Nephron (organoid): ENCODE data around the gene SF3A2.

Source experiments
- H3K27ac Mint-ChIP-seq, 3 experiments: 2 replicates each; pipeline ENCODE4 v1.8.0; 2020; ENCODE audit warnings: mixed read lengths in 3 of 3, mild to moderate bottlenecking in 2 of 3, moderate library complexity in 1 of 3
- H3K27me3 Mint-ChIP-seq: 2 replicates; pipeline ENCODE4 v1.8.0; 2021; ENCODE audit warnings: low read depth, mild to moderate bottlenecking, moderate library complexity, mixed read lengths
- H3K36me3 Mint-ChIP-seq: 2 replicates; pipeline ENCODE4 v1.8.0; 2020; ENCODE audit warnings: low read depth, mixed read lengths
- H3K4me1 Mint-ChIP-seq: 2 replicates; pipeline ENCODE4 v1.8.0; 2020; ENCODE audit warnings: mixed read lengths
- H3K4me3 Mint-ChIP-seq, 3 experiments: 2 replicates each; pipeline ENCODE4 v1.8.0; 2020; ENCODE audit warnings: mild to moderate bottlenecking in 3 of 3, mixed read lengths in 3 of 3, moderate library complexity in 2 of 3
- H3K9me3 Mint-ChIP-seq: 2 replicates; pipeline ENCODE4 v1.8.0; 2020; ENCODE audit warnings: mixed read lengths
- TF ChIP-seq, protein P1 (sequence below), 3 experiments: fragments of 200-600 bp; sonication (generic); IDR thresholded peaks; one replicate each; pipeline ENCODE4 v1.5.0; 2021; ENCODE audit warnings: antibody characterized with exemption in 3 of 3; ENCODE audit not compliant: unreplicated experiment in 3 of 3

The SF3A2 gene

GRCh38 chr19:2288338-2288817 lies 51.8 kb downstream of the SF3A2 start:
- H3K36me3 Mint-ChIP-seq: no peaks in the 10 kb centered on the region
- TF ChIP-seq, protein P1, sequence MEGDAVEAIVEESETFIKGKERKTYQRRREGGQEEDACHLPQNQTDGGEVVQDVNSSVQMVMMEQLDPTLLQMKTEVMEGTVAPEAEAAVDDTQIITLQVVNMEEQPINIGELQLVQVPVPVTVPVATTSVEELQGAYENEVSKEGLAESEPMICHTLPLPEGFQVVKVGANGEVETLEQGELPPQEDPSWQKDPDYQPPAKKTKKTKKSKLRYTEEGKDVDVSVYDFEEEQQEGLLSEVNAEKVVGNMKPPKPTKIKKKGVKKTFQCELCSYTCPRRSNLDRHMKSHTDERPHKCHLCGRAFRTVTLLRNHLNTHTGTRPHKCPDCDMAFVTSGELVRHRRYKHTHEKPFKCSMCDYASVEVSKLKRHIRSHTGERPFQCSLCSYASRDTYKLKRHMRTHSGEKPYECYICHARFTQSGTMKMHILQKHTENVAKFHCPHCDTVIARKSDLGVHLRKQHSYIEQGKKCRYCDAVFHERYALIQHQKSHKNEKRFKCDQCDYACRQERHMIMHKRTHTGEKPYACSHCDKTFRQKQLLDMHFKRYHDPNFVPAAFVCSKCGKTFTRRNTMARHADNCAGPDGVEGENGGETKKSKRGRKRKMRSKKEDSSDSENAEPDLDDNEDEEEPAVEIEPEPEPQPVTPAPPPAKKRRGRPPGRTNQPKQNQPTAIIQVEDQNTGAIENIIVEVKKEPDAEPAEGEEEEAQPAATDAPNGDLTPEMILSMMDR (IDR thresholded peaks at IDR 0.05; ENCODE audit: unreplicated experiment in 3 of 3): no peak
- peaks cover 5% of the 10 kb centered on the region for H3K4me1 Mint-ChIP-seq
- H3K27ac Mint-ChIP-seq: no peak overlapping the region
- no peaks in the 10 kb centered on the region for H3K9me3 Mint-ChIP-seq
- peaks cover 85% of the 10 kb centered on the region for H3K27me3 Mint-ChIP-seq
- H3K4me3 Mint-ChIP-seq: peak overlapping the region in 2 of 3 experiments; percentile 26 to 69

- H3K27ac Mint-ChIP-seq: no peak overlapping the region
- peak overlapping the region; percentile 14 to 69 (median 26) for H3K4me3 Mint-ChIP-seq
- TF ChIP-seq, protein P1 (IDR thresholded peaks at IDR 0.05; ENCODE audit: unreplicated experiment in 3 of 3): no peak
- H3K36me3 Mint-ChIP-seq: no peaks in the 10 kb centered on the region
- no peaks in the 10 kb centered on the region for H3K9me3 Mint-ChIP-seq
- H3K4me1 Mint-ChIP-seq: peaks cover 9% of the 10 kb centered on the region
- peaks cover 88% of the 10 kb centered on the region for H3K27me3 Mint-ChIP-seq
These were observed 52.4 kb downstream of the SF3A2 start for GRCh38 chr19:2288818-2289713.

DNA sequence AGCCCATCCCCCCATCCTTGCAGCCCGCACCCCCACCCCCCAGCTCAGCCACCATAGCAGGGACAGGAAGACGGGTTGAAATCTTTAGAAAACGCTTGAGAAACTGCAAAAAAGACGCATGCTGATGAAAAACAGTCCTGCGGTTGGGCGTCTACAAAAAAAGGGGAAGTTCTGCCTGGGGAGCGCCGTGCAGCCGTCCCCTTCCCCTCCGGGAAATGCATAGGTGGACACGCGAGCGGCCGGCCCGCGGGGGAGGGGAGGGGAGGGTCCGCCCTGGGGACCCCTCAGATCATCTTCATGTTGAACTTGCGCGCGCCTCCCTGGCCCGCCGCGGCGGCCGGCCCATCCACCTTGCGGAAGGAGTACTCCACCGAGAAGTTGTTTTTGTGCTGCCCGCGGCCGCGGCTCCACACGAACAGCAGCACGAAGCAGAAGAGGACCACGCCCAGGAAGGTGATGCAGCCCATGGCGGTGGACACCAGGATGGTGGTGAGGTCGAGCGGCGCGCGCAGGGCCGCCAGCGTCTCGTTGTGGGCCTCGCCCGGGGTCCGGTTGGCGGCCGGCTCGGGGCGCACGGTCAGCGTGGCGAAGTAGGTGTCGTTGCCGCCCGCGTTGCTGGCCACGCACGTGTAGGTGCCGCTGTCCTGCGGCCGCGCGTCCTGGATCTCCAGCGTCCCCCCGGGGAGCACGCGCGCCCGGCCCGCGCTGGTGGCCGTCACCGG lies 53.3 kb downstream of the SF3A2 start:
- Mint-ChIP-seq H3K36me3 (no peaks in the 10 kb centered on the region), H3K9me3 (no peaks in the 10 kb centered on the region), H3K4me3 (peak overlapping the region in 2 of 3 experiments; percentile 68 to 72), H3K27ac (no peak overlapping the region), H3K27me3 (peaks cover 96% of the 10 kb centered on the region), H3K4me1 (peaks cover 12% of the 10 kb centered on the region)
- TF ChIP-seq, protein P1 (IDR thresholded peaks at IDR 0.05; ENCODE audit: unreplicated experiment in 3 of 3): no peak

GRCh38 chr19:2290441-2291184 lies 54.0 kb downstream of the SF3A2 start:
- H3K9me3 Mint-ChIP-seq: no peaks in the 10 kb centered on the region
- peak overlapping the region in 1 of 3 experiments; percentile 29 for H3K4me3 Mint-ChIP-seq
- TF ChIP-seq, protein P1 (IDR thresholded peaks at IDR 0.05; ENCODE audit: unreplicated experiment in 3 of 3): no peak
- no peak overlapping the region for H3K27ac Mint-ChIP-seq
- H3K27me3 Mint-ChIP-seq: peaks cover 97% of the 10 kb centered on the region
- no peaks in the 10 kb centered on the region for H3K36me3 Mint-ChIP-seq
- H3K4me1 Mint-ChIP-seq: peaks cover 17% of the 10 kb centered on the region

DNA sequence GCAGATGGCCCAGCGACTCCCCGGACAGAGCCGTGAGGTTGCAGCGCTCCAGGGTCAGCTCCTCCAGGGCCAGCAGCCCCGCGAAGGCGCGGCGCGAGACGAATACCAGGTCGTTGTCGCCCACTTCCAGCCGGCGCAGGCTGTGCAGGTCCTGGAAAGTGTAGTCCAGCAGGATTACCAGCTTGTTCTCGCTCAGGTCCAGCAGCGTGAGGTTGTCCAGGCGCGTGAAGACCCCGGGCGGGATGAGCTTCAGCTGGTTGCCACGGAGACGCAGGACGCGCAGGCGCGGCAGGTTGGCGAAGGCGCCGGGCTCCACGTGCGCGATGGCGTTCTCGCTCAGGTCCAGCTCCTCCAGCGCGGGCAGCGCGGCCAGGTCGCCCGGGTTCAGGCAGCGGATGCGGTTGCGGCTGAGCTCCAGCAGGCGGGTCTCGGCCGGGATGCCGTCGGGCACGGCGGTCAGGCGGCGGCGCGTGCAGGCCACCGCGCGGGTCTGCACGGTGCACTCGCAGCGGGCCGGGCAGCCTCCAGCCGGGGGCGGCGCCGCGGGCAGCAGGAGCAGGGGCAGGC lies 54.6 kb downstream of the SF3A2 start:
- TF ChIP-seq, protein P1 (IDR thresholded peaks at IDR 0.05; ENCODE audit: unreplicated experiment in 3 of 3): peak in 2 of 3 experiments; percentile 18 to 19
- Mint-ChIP-seq H3K27me3 (peaks cover 97% of the 10 kb centered on the region), H3K27ac (no peak overlapping the region), H3K36me3 (no peaks in the 10 kb centered on the region), H3K4me1 (peaks cover 17% of the 10 kb centered on the region), H3K4me3 (peak overlapping the region in 1 of 3 experiments; percentile 15), H3K9me3 (no peaks in the 10 kb centered on the region)
